ENCODE data around the gene MTRF1L. TPM values are rescaled to one million over a fixed set of nuclear protein-coding genes. Genes with fewer than 3 reads are reported as not detected.
A peak's percentile ranks its signal among the peaks of the same experiment; 100 is the strongest.

MTRF1L gene
- total and polyA plus RNA-seq, 2 of the 13 experiments (the other 11 are each of a cell fraction or from before 2014, with no cell fraction given): 17.6 to 28.7 TPM

- TF ChIP-seq ZNF792 (CRISPR knock-in tag; IDR thresholded peaks at IDR 0.05) (peak; percentile 8; the same call in 1 of the 2 replicates), ATF2 (CRISPR knock-in tag; IDR thresholded peaks at IDR 0.05) (0 out of 2 replicates have a peak, but pooled peaks have one; percentile 7), MYNN (CRISPR knock-in tag; IDR thresholded peaks at IDR 0.05; ENCODE audit: low read depth) (no peak; the same call in 1 of the 2 replicates), NCOA2 (CRISPR knock-in tag; IDR thresholded peaks at IDR 0.05) (no peak; the same call in 1 of the 2 replicates), ZNF703 (CRISPR knock-in tag; IDR thresholded peaks at IDR 0.05; ENCODE audit: borderline replicate concordance) (no peak), MED13 (CRISPR knock-in tag; IDR thresholded peaks at IDR 0.05) (0 out of 2 replicates have a peak, but pooled peaks have one; percentile 52), ZNF597 (CRISPR knock-in tag; IDR thresholded peaks at IDR 0.05) (no peak), ZNF501 (CRISPR knock-in tag; IDR thresholded peaks at IDR 0.05) (no peak; the same call in 1 of the 2 replicates), HOXA9 (CRISPR knock-in tag; IDR thresholded peaks at IDR 0.05; ENCODE audit: borderline replicate concordance) (no peak), ZNF567 (CRISPR knock-in tag; IDR thresholded peaks at IDR 0.05; ENCODE audit: borderline replicate concordance) (peak; percentile 5; the same call in 1 of the 2 replicates), ERF (CRISPR knock-in tag; IDR thresholded peaks at IDR 0.05) (peak; percentile 33; the same call in 1 of the 2 replicates), NR3C1 (CRISPR knock-in tag; IDR thresholded peaks at IDR 0.05) (no peak), SRSF9 (IDR thresholded peaks at IDR 0.05; ENCODE audit: borderline replicate concordance, insufficient read depth, low read depth, low read length, poor library complexity, severe bottlenecking) (no peak), JARID2 (CRISPR knock-in tag; IDR thresholded peaks at IDR 0.05; ENCODE audit: insufficient replicate concordance) (no peak), GATA4 (IDR thresholded peaks at IDR 0.05; ENCODE audit: borderline replicate concordance, low read depth) (0 out of 2 replicates have a peak, but pooled peaks have one; percentile 49), ZNF816 (CRISPR knock-in tag; IDR thresholded peaks at IDR 0.05; ENCODE audit: borderline replicate concordance) (peak; percentile 12; the same call in 1 of the 2 replicates), HMGXB4 (CRISPR knock-in tag; IDR thresholded peaks at IDR 0.05; ENCODE audit: borderline replicate concordance in 1 of 2, low read depth in 1 of 2) (peak in 1 of 2 experiments; percentile 80; a peak in 2 of 4 replicates), ZNF772 (CRISPR knock-in tag; IDR thresholded peaks at IDR 0.05) (peak; percentile 69; the same call in 1 of the 2 replicates), ZNF382 (CRISPR knock-in tag; IDR thresholded peaks at IDR 0.05; ENCODE audit: borderline replicate concordance) (no peak), ZNF12 (CRISPR knock-in tag; IDR thresholded peaks at IDR 0.05) (no peak)
Observed at GRCh38 chr6:152983637-152984512, 18.6 kb downstream of the MTRF1L start (continued).

All from HepG2 (cell line).